HT1080 (cell line): Measurements from ENCODE around the gene LHFPL5. TPM values are rescaled to one million over a fixed set of nuclear protein-coding genes. Genes with fewer than 3 reads are reported as not detected.

Experiments
- DNase-seq: peaks from one replicate; pipeline ENCODE4 v3.0.0-alpha.2; 2015; ENCODE audit warnings: low read depth
- total RNA-seq: library from RNA; depleted of rRNA; stranded (reverse); fragments of >200 nt; shearing (Covaris generic); gene quantifications from 2 replicates; pipeline ENCODE4 v1.2.3, GENCODE V29; 2014

LHFPL5 gene
- total RNA-seq, 1 experiment from 2014 or later: not detected

DNA sequence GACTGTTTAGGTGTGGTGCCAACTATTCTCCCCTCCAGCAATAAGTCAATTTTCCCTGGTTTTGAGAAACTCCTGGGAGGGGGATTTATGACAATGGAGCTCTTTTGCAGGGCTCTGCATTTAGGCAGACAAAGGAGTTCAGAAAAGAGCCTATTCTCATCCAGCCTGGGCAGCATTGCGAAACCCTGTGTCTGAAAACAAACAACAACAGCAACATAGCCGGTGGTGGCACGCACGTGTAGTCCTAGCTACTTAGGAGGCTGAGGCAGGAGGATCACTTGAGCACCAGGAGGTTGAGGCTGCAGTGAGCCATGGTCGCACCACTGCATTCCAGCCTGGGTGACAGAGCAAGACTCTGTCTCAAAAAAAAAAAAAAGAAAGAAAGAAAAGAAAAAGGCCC, 14.5 kb upstream of the LHFPL5 start:
- no peak for DNase-seq

DNA sequence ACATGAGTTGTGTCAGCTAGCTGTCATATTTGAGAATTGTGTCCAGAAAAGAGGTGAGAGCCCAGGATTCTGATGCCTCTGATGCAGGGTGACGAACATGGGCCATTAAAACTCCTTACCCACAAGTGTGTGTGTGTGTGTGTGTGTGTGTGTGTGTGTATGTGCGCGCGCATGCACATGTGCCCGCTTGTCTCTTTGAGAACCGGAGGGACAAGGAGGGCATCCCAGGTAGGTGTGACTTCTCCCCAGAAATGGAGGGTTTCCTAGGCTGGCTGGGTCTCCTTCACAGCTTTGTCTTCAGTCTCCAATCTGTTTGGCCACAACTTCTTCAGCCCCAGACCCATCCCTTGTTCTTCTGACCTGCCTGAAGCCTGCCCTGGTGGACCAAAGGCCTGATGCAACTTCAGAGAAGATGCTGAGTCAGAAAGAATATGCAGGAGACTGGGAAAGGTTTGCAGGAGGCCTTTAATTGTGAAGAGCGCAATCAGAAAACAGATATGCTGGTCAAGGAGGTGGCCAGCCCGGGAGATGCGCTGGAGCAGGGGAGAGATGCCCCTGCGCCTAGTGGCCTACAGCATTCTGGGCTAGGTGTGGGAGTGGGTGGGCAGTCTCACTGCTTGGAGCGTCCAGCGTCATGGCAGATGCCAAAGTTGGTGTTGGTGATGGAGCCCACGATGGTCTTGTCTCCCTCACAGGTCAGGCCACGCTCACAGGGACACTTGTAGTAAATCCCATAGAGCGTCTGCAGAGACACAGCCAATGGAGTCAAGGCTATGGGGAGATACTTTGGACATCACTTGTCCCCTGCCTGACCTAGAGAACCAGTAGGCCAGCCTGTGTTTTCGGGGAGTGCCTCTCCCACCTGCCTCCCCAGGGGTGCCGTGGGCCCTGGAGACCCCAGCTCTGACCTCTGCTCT, 10.4 kb upstream of the LHFPL5 start:
- DNase-seq: no peak

DNA sequence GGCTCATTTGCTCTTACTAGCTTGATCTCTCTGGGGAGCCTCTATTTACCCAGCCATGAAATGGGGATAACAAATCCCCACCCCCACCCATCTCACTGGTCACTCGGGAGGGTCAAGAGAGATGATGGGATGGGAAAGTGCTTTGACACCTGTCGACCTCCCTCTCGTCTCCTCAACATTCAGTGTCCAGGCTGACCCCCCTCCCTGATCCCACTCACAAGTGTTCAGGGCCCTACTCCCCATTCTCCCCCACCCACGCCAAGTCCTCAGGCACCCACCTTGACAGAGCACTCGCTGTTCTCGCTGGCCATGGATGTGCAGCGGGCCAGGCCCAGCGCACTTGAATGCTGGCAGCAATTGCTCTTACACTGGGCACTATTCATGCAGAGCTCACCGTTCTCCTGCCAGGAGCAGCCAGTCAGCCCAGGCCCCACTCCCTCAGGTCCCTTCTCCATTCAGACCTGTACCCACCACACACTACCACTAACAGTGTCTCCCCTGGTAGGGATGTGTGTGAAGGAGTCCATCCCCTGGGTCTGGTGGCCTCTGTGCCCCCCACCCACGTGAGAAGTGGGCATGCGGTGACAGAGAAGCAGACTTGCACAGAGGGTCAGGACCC, 9.6 kb upstream of the LHFPL5 start:
- no peak for DNase-seq

DNA sequence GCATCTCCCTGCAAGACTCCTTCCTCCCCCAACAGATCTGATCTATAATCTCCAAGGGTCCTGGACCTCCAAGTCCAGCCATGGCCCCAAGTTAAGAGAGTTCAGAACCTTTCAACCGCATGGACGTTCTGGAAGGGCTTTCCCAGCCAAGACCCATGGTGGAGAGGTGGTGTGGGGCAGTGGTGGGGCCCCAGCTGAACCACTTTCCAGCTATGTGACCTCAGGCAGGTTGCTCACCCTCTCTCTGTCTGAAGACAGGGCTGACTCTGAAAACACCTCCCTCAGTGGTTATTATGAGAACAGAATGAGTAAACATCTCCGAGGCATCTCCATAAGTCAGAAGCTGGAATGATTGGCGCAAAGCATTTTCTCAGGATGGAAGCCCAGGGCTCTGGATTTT, 8.9 kb upstream of the LHFPL5 start:
- DNase-seq: no peak

DNA sequence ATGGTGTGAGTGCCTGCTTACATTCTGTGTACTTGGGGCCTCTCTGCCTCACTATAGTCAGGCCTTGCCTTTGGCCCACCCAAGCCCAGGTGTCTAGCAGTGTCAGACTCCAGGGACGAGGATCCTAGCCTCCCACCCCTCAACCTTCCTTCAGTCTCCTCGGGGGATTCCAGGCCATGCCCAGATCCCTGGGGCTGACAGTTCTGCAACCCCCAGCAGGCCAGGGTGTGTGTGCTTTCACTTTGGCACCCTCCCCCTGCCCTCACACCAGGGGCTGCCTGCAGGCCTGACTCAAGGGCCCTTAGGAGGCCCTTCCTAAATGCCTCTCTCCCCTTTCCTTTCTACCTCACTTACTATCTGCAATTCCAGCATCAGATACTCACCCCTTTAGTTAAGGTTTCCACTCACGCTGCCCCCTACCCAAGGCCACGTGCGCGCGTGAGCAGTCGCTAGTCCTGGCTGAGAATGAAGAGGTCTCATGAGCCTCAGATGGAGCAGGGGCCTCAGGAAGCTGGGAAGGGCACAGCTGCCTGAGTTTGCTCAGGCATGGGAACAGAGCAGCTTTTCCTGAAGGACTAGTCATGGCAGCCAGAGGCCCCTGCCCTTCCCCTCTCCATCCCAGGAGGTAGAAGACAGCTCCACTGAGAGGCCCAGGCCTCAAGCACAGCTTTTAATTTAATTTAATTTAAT, 7.2 kb upstream of the LHFPL5 start:
- DNase-seq: no peak

DNA sequence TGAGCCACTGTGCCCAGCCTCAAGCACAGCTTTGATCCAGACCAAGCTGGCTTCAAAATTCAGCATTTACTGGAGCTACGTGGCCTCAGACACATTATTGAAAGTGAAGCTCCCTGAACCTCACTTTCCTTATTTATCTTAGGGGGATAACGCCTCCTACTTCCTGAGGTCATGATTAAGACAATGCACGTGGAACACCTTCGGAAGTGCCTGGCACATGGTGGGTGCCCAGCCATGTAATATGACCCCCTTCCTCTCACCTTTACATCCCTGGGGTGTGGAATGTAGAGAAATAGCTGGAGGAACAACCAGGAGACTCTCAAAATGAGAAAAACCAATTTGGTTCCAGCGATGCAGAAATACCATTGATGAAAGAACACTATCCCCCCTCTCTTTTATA, 6.4 kb upstream of the LHFPL5 start:
- DNase-seq: no peak

DNA sequence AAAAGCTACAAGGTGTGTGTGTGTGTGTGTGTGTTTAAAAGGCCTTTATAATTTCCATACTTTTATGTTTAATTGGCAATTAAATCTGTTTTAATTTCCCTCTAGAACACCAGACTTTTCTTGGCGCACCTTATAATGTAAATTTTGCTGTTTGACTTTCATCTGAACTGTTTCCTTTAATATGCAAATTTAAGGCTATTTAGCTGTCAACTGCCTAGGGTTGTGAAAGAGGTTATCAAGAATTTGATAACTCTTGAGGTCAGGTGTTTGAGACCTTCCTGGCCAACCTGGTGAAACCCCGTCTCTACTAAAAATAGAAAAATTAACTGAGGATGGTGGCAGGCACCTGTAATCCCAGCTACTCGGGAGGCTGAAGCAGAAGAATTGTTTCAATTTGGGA, 4.0 kb upstream of the LHFPL5 start:
- DNase-seq: no peak

DNA sequence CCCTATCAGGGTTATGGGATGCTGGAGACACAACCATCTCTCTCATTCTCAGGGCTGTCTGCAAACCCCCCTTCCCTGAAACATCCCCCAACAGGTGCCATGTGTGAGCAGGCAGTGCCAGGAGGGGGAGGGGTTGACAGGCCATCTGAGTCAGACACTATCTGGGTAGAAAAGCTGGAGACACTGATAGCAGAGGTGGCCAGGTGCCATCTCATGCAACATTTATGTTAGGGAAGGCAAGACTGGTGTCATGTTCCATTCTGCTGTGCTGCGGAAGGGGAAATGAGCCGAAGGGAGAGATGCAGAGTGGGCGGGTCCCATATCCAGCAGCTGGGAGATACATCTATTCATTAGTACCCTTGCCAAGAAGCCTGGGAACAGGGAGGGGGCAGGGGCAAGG, 3.5 kb downstream of the LHFPL5 start:
- DNase-seq: peak; percentile 13

DNA sequence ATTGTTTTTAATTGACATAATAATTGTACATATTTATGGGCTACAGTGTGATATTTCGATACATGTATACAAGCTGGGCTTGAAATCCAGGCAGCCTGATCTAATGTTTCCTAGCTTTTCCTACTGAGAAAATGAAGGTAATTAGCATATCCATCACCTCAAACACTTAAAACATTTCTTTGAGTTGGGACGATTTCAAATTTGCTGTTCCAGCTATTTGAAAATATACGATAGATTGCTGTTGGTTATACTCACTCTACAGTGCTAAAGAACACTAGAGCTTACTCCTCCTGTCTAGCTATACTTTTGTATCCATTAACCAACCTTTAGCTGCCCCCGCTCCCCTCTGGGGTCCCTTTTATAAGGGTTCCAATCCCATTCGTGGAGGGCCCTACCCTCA, 4.7 kb downstream of the LHFPL5 start:
- no peak for DNase-seq

DNA sequence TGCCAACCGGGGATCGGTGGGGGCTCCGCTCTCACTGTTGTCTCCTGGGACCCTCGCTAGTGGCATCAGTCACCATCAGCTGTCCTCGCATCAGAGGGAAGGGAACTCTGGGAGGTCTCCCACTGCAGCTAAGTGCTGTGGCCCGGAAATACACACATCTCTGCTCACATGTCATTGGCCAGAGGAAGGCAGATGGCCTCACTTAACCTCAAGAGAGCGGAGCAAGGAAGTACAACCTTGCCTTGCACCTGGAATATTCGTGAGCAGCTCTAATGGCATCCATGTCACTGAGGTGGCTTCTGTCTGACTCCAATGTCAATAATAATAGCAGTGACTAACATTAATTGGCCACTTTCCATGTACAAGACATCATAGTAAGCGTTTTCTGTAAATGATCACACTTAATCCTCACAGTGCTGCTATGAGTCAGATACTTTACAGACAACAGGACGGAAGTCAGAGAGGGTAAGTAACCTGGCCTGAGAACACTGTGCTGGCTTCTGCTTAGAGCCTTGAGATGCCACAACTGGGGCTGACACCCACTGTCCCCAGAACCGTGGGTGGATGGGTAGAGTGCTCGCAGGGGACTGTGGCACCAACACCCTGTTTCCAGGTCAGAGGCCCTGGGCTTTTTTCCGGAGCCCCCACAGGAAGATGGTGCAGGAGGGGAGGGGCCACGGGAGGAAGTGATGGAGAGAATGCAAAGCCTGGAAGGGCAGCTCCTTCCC, 6.0 kb downstream of the LHFPL5 start:
- DNase-seq: peak; percentile 63

DNA sequence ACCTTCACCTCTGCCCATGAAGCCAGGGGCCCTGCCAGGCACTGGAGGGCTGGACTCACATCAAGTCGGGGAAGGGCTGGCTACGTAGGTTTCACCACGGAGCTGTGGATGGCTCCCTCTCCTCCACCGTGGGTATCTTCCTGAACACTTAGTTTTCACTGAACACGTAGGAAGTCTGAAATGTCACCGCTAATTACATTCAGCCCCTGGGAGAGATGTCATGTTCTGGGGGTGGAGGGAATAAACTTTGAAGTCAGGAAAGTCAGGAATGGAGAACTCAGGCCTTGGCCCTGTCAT, 6.5 kb downstream of the LHFPL5 start:
- no peak for DNase-seq

DNA sequence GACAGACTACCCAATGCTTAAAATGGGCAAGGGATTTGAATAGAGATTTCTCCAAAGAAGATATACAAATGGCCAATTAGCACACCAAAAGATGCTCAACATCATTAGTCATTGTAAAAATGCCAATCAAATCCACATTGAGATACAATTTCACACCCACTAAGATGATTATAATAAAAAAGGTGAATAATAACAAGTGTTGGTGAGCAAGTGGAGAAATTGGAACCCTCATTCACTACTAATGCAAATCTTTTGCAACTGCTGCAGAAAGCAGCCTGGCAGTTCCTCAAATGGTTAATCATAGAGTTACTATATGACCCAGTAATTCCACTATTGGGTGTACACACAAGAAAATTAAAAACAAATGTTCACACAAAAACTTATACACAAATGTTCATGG, 12.4 kb downstream of the LHFPL5 start:
- no peak for DNase-seq

DNA sequence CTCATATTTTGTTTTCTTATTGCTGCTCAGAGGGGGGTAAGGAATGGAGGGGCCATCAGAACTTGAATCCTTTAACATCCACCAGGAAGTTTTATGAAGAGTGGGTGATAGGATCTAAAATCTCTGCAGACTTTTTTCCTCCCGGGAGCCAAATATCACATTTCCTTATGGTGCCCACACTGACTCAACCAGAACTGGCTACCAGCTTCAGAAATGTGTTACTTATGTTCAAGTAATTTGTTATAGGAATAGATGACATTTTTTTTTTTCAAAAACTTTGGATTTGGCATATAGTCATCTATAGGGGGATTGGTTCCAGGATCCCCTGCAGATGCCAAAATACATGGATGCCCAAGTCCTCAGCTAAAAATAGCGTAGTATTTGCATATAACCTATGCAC, 18.4 kb downstream of the LHFPL5 start:
- no peak for DNase-seq

DNA sequence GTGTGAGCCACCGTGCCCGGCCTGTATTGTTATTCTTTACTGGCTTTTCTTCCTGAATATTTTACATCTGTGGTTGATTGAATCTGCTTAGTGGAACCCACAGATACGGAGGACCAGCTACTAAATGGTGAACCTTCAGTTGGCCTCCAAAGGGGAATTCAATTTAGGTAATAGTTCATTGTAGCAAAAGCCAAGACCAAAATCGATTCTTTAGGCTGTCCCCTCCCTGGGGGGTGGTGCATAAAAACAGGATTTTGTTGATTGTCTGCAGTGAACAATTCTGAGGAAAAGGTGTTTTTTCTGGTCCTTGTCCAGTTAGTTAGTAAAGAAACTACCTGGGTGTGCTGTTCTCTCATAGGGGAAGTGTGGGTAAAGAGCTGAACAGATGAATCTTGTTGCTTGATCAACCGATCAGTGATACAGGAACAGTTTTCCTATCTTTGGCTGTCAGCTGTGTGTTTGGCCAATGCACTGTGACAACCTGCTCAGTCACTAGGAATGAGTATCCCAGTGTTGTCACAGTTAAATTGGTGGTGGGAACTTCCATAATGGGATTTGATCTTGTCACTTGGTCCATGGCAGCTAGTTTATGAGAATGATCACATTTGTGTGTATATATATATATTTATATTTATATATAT, 19.5 kb downstream of the LHFPL5 start:
- no peak for DNase-seq

DNA sequence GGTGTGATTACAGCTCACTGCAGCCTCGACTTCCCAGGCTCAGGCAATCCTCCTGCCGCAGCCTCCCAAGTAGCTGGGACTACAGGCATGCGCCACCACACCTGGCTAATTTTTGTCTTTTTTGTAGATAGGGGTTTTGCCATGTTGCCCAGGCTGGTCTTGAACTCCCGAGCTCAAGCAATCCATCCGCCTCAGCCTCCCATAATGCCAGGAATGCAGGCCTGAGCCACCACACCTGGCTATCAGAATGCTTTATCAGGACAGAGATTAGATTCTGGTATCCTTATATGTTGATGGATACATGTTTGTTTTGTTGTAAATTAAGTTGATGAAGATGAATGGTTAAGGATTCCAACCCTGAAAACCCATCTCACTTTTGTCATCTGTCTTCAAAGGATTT, 24.2 kb downstream of the LHFPL5 start:
- no peak for DNase-seq

DNA sequence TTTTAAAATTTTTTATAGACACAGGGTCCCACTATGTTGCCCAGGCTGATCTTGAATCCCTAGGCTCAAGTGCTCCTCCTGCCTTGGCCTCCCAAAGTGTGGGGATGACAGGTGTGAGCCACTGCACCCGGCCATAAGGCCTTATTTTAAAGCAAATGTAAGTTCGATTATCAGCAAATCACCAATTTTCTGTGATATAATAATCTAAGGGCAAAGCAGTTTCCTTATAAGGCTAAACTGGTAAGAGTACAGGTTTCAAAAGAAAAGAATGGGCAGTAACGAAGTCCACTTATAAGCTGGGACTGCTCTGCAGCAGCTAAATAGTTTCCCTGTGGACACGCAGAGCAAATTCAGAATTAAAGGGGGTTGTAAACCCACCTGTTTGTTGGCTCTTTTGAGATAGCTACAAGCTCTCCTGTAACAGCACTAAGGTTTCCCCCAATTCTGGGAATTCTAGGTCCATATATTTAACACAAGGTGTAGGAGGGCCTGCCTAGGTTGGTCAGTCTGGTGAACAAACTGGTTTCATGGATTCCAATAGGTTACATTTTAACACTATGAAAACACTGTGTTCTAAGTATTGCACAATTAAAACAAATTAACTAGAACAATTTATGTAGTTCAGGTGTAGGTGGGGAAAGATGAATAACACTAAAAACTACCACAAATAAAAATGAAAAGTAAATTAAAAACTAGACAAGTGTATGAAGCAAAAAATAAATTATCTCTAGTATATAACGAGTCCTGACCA, 26.3 kb downstream of the LHFPL5 start:
- DNase-seq: no peak

DNA sequence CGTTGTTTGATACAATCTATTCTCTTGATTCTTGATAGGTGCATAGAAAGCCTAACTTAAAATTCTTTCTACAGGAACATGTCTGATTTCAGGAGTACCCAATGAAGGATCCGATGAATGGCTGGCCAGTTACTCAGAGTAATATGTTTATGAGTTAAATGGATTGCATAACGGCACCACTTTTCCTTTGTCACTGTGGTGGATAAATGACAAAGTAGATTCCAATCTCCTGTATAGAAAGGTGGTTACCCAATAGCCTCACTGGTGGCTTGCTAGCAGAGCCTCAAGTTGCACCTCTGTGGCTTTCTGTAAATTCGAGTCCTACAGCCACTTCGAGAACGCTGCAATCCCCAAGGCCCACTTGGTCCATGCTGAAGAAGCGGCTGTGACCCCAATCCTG, 28.4 kb downstream of the LHFPL5 start:
- no peak for DNase-seq

DNA sequence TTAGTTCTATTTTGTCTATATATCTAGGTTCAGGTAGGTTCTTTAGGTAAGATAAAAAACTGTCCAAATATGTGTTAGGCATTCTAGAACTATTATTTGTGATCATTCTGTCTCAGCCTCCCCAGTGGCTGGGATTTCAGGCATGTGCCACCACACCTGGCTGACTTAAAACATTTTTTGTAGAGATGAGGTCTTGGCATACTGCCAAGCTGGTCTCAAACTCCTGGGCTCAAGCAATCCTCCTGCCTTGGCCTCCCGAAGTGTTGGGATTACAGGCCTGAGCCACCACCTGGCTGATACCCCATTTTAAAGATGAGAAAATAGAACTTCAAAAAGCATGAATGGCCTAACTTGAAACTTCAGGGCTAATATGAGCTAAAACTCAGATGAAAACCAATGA, 33.9 kb downstream of the LHFPL5 start:
- no peak for DNase-seq

DNA sequence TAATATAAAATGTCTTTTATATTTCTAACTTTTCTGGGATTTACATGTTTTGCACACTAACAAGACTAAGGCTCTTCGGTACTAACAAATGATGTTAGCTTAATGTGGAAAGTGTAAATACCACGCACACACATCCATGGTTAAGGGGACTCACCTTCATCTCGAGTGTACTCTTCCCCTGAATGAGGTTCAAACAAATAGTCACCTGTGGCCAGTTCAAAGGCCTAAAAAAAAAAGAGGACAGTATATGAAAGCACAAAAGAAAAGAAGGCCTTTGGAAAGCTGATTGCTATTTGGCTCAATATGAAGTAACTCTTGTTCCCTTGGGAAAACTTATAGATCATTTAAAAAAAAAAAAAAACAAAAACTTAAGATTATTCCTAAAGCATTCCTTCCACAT, 37.2 kb downstream of the LHFPL5 start:
- DNase-seq: no peak

DNA sequence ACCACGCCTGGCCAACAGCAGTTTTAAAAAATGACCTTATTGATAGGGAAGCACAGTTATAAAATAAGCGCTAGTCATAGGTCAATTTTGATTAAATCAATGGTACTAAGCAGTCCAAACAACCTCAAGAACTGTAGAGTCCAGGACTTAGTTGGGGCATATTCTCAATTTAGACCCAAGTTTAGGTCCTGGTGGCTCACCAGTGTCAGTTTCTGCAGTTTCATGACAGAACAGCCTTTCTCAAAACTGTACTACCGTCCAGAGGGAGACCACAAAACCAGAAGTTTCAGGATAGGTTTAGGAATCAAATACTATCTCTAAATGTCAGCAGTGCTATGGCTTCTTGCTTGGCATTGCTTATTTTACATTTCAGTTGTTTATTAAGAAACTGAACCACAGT, 39.1 kb downstream of the LHFPL5 start:
- DNase-seq: no peak

DNA sequence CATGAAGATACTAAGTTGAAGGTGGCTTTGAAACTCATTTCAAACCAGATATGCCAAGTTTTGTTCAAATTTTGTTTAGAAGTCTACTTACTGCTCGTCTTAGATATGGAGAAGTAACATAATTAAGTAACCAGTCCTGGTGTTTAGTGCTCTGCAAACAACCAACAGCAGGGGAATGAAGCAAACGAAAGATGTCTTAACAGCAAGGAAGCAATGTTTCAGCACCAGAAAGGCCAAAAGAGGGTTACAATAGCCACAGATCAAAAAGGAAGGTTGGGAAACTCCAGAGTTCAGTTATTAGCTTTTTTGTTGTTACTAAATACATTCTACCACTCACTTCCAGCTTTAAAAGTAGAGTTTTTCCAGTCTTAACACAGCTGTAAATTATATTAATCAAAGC, 45.1 kb downstream of the LHFPL5 start:
- DNase-seq: no peak
